HG03460 (cell line): ENCODE measurements around the gene EDEM1.

ENCODE experiments used
- ATAC-seq: cut with Tn5 transposase; IDR thresholded peaks from one replicate; pipeline ENCODE4 v1.9.1; 2021; ENCODE audit not compliant: unreplicated experiment

The EDEM1 gene

DNA sequence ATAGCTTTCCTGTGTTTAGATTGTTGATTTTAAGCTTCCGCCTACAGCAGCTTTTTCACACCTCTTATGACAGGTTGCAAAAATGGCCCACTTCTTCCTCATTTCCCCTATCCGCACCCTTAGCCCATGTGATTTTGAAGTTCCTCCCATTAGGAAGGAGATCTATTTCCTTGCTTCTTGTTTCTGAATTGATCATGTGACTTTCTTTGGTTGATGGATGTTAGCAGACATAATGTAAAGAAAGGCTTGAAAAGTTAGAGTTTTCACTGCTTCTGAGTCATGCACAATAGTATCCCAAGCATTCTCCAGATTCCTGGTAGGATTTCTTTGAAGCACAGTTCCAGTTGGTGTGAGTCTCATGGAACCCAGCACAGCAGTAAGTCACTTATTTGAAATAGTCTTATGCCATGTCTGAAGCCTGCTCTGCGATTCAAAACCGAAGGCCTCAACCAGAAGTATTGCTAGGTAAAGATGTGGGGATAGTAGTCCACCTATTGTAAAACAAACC, 76.6 kb downstream of the EDEM1 start:
- ATAC-seq, result no peak

DNA sequence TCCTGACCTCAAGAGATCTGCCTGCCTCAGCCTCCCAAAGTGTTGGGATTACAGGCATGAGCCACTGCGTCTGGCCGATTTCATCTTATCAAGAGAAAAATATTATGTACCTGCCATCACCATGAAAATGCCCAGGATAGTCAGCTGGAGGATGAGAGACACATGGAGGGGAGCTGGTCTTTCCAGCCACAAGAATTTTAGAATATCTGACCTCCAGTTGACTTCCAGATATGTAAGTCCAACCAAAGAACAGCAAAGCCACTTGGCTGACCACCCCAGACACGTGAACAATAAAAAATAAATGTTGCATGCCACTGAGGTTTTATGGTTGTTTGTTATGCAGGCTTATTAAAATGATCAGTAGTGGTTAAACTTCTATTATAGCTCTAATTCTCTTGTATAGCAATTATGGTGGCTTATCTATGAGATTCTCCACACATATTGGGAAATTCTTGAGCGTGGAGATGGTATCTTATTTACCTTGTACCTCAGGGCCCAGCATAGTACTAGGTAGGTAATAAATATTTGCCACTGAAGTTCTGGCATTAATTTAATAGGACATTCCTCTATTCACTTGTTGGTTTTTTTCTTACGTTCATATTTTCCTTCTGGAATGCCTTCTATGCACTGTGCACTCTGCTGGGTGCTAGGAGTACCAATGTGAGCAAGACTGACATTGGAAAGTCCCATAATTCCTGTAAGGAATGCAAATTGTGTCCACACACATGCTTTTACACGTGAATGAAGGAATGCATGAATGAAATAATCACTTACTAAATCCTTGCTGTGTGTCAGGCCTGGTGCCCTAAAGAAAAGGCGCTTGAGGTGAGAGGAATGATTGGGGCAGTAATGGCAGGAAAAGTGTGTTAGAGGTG, 77.6 kb downstream of the EDEM1 start:
- ATAC-seq, result no peak

DNA sequence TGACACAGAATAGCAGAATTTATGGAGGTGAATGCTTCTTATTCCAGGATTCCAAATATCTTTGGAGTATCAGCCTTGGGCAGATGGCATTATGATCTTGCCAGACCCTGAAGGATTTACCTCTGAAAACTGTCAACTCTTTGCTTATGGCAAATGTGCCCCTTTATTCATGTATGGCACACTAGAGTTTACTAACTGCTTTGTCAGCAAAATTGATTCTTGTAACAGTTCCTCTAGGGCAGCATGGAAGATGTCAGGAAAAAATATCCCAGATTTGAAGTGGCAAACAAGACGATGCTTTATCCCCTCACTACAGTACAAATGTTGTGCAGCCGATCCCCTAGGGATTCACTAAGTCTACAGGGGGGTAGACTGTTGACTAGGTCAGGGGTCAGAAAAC, 79.7 kb downstream of the EDEM1 start:
- no peak for ATAC-seq

DNA sequence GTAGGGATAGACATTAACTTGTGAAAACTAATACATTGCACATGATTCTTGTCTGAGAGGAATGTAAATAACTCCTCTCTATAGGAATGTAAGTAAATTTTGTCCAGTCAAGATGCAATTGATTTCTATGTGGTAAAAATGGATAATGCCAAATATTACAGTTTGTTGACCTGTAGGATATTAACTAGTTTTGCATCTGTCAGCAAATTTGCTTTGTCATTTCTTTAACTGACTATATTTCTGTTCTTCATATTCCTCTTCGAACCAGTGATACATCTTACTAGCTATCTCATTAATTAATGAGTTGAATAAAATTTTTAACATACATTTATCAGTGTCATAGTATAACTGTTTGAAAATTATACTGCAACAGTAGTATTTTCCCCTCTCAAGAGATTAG, 80.4 kb downstream of the EDEM1 start:
- ATAC-seq, result no peak
